Endothelial cell of umbilical vein (primary cell): Measurements from ENCODE around the gene KCNK10. TPM values are rescaled to one million over a fixed set of nuclear protein-coding genes. Genes with fewer than 3 reads are reported as not detected.

Experiments
- BruUV-seq: library from RNA; stranded (reverse); fragments of 400-500 nt; replicated peaks from 2 replicates; lab custom pipeline; 2021; lab: Mats Ljungman, UMichigan
- CTCF ChIA-PET: fragments of 300-600, 350-600 bp; sonication (Branson Sonifier 250); formaldehyde crosslinking; loops from one replicate; lab custom pipeline; 2021; ENCODE audit warnings: antibody characterized with exemption, inconsistent platforms; lab: Charles Lee
- POLR2A ChIA-PET: fragments of 300-600, 350-600 bp; sonication (Branson Sonifier 250); formaldehyde crosslinking; loops from one replicate; lab custom pipeline; 2021; ENCODE audit warnings: antibody characterized with exemption, inconsistent platforms; lab: Charles Lee
- DNase-seq: peaks from one replicate; pipeline ENCODE4 v3.0.0-alpha.2; 2011; ENCODE audit warnings: low read depth, low spot score
- FAIRE-seq: peaks from 2 replicates; lab custom pipeline; 2011; peaks lifted over from hg19 to GRCh38; lab: Jason Lieb, UNC
- H2AFZ ChIP-seq: 2 replicates; pipeline ENCODE4 v1.6.0; 2012; ENCODE audit warnings: low read depth, low read length, control low read depth, inconsistent platforms
- H3K27ac ChIP-seq: 2 replicates; pipeline ENCODE4 v1.5.1; 2011; ENCODE audit warnings: low read depth, mild to moderate bottlenecking, control low read depth, low read length, moderate library complexity; ENCODE audit not compliant: insufficient read depth
- H3K27me3 ChIP-seq, 2 experiments: 2 replicates each; pipeline versions ENCODE4 v1.6.0 to v1.6.1; 2011; ENCODE audit warnings: low read length in 2 of 2, mixed read lengths in 1 of 2; ENCODE audit not compliant: control insufficient read depth in 2 of 2, insufficient read depth in 2 of 2
- H3K36me3 ChIP-seq, 2 experiments: 2 replicates in 1 of 2; 3 replicates in 1 of 2; pipeline ENCODE4 v1.5.1; 2011; ENCODE audit warnings: low read length in 2 of 2, mild to moderate bottlenecking in 1 of 2, moderate library complexity in 1 of 2; ENCODE audit not compliant: control insufficient read depth in 2 of 2, insufficient read depth in 2 of 2; ENCODE audit errors: extremely low read depth in 1 of 2
- H3K4me1 ChIP-seq: 3 replicates; pipeline ENCODE4 v1.5.1; 2011; ENCODE audit warnings: mild to moderate bottlenecking, low read length; ENCODE audit not compliant: control insufficient read depth, insufficient read depth; ENCODE audit errors: extremely low read depth
- H3K4me2 ChIP-seq: 2 replicates; pipeline ENCODE4 v1.6.1; 2011; ENCODE audit warnings: low read length, control low read depth, mixed read lengths; ENCODE audit not compliant: insufficient read depth
- H3K4me3 ChIP-seq, 3 experiments: fragments of 200-600 bp in 1 of 3; sonication (generic), shearing (Covaris generic) in 1 of 3; replicated peaks in 1 of 3; 2 replicates each; pipeline ENCODE4 v1.5.1; 2011 to 2016; ENCODE audit warnings: control low read depth in 3 of 3, low read length in 3 of 3, mild to moderate bottlenecking in 2 of 3, inconsistent platforms in 1 of 3, low read depth in 1 of 3, moderate library complexity in 1 of 3; ENCODE audit not compliant: insufficient read depth in 1 of 3
- H3K79me2 ChIP-seq: 2 replicates; pipeline ENCODE4 v1.6.0; 2012; ENCODE audit warnings: low read length, inconsistent platforms; ENCODE audit not compliant: control insufficient read depth, insufficient read depth
- H3K9ac ChIP-seq: replicated peaks from 2 replicates; pipeline ENCODE3; 2011; ENCODE audit warnings: low read length, control low read depth; ENCODE audit not compliant: insufficient read depth; ENCODE audit errors: extremely low read depth
- H3K9me1 ChIP-seq: replicated peaks from 3 replicates; pipeline ENCODE4 v1.6.0; 2011; ENCODE audit warnings: mild to moderate bottlenecking, low read length; ENCODE audit not compliant: control insufficient read depth, insufficient read depth; ENCODE audit errors: extremely low read depth
- H3K9me3 ChIP-seq: replicated peaks from 2 replicates; pipeline ENCODE4 v1.5.1; 2012; ENCODE audit warnings: low read length, inconsistent platforms; ENCODE audit not compliant: control insufficient read depth, insufficient read depth
- H4K20me1 ChIP-seq: replicated peaks from 2 replicates; pipeline ENCODE3; 2011; ENCODE audit warnings: mild to moderate bottlenecking, low read length; ENCODE audit not compliant: control insufficient read depth, insufficient read depth; ENCODE audit errors: extremely low read depth
- EZH2 ChIP-seq: IDR thresholded peaks from 2 replicates; pipeline ENCODE4 v1.6.1; 2012; ENCODE audit warnings: borderline replicate concordance, low read depth, mild to moderate bottlenecking, moderate library complexity, low read length, inconsistent platforms; ENCODE audit not compliant: severe bottlenecking
- FOS ChIP-seq: IDR thresholded peaks from 2 replicates; pipeline ENCODE4 v1.6.1; 2011; ENCODE audit warnings: mild to moderate bottlenecking, low read length, moderate library complexity, borderline replicate concordance; ENCODE audit not compliant: insufficient read depth
- GATA2 ChIP-seq: IDR thresholded peaks from 2 replicates; pipeline ENCODE4 v1.7.0; 2011; ENCODE audit warnings: low read depth, mild to moderate bottlenecking, moderate library complexity, mixed read lengths, low read length; ENCODE audit not compliant: insufficient read length, insufficient read depth
- JUN ChIP-seq: IDR thresholded peaks from 2 replicates; pipeline ENCODE4 v1.6.1; 2011; ENCODE audit warnings: borderline replicate concordance, low read depth; ENCODE audit not compliant: insufficient read length, insufficient read depth
- MAX ChIP-seq: IDR thresholded peaks from 2 replicates; pipeline ENCODE4 v1.6.1; 2011; ENCODE audit not compliant: insufficient read depth, insufficient read length
- MYC ChIP-seq: IDR thresholded peaks from one replicate; pipeline ENCODE4 v1.6.1; 2011; ENCODE audit warnings: mild to moderate bottlenecking, low read depth, low read length
- POLR2A ChIP-seq: IDR thresholded peaks from 2 replicates; pipeline ENCODE4 v1.6.1; 2012; ENCODE audit warnings: low read depth, mild to moderate bottlenecking, control low read depth, low read length
- POLR2AphosphoS5 ChIP-seq: IDR thresholded peaks from 2 replicates; pipeline ENCODE4 v1.6.1; 2012; ENCODE audit warnings: low read depth, mild to moderate bottlenecking, control low read depth, low read length, moderate library complexity; ENCODE audit not compliant: insufficient read depth
- dilution Hi-C: fragments of 300-500 bp; cut with MboI; formaldehyde crosslinking; loops from one replicate; pipeline ENCODE4 v1.15.0; 2019; ENCODE audit warnings: low sequenced_read_pairs; ENCODE audit not compliant: extremely low pct_ligation_motif_present
- intact Hi-C: fragments of 100-400 bp; cut with micrococcal nuclease; formaldehyde crosslinking; loops from one replicate; pipeline ENCODE4 v1.10.0; 2022
- polyA plus RNA-seq, 4 experiments: library from polyadenylated mRNA; depleted of rRNA in 3 of 4; stranded (reverse) in 3 of 4; unstranded in 1 of 4; fragments of >200 nt; gene quantifications; 2 replicates each; pipeline versions ENCODE4 v1.2.1 to v1.2.3, GENCODE V29; 2011 to 2012; ENCODE audit warnings: missing spikeins in 1 of 4
- total RNA-seq: library from RNA; stranded (reverse); gene quantifications from 2 replicates; pipeline ENCODE4 v1.2.3, GENCODE V29; 2021
- TF ChIP-seq, protein P1 (sequence below), 2 donors: IDR thresholded peaks; 1 replicate in 1 of 2; 2 replicates in 1 of 2; pipeline ENCODE4 v1.5.1; 2011; ENCODE audit warnings: low read length in 2 of 2, mild to moderate bottlenecking in 2 of 2, moderate library complexity in 2 of 2, control low read depth in 1 of 2, inconsistent platforms in 1 of 2, low read depth in 1 of 2; ENCODE audit not compliant: insufficient read depth in 1 of 2; ENCODE audit errors: extremely low read depth in 1 of 2

The KCNK10 gene
- total and polyA plus RNA-seq, 2 donors (not counting 3 experiments of a cell fraction or from before 2014, with no cell fraction given) = not detected

- dilution Hi-C loops (no loop called here), intact Hi-C loops (no loop called here)
- no peaks in the 10 kb centered on the region for H4K20me1 ChIP-seq
- no peak for DNase-seq
- no peaks in the 10 kb centered on the region for H3K27me3 ChIP-seq
- no peak overlapping the region for H3K27ac ChIP-seq
- no TSS peak for BruUV-seq
- no peaks in the 10 kb centered on the region for H3K9me3 ChIP-seq
- ChIA-PET CTCF (no interaction called here), POLR2A (no interaction called here)
- no peak for TF ChIP-seq EZH2
- no peak for TF ChIP-seq GATA2
- no peak for TF ChIP-seq JUN
- TF ChIP-seq FOS = no peak
- TF ChIP-seq, protein P1, sequence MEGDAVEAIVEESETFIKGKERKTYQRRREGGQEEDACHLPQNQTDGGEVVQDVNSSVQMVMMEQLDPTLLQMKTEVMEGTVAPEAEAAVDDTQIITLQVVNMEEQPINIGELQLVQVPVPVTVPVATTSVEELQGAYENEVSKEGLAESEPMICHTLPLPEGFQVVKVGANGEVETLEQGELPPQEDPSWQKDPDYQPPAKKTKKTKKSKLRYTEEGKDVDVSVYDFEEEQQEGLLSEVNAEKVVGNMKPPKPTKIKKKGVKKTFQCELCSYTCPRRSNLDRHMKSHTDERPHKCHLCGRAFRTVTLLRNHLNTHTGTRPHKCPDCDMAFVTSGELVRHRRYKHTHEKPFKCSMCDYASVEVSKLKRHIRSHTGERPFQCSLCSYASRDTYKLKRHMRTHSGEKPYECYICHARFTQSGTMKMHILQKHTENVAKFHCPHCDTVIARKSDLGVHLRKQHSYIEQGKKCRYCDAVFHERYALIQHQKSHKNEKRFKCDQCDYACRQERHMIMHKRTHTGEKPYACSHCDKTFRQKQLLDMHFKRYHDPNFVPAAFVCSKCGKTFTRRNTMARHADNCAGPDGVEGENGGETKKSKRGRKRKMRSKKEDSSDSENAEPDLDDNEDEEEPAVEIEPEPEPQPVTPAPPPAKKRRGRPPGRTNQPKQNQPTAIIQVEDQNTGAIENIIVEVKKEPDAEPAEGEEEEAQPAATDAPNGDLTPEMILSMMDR (IDR thresholded peaks at IDR 0.05; ENCODE audit: extremely low read depth in 1 of 2, insufficient read depth in 1 of 2, low read depth in 1 of 2, low read length in 2 of 2) = no peak
- TF ChIP-seq MYC = no peak
- no peak for TF ChIP-seq POLR2A
- no peak for TF ChIP-seq POLR2AphosphoS5
- no peak for TF ChIP-seq MAX
- H3K79me2 ChIP-seq = no peaks in the 10 kb centered on the region
- H3K9ac ChIP-seq = no peak overlapping the region
- no peak for FAIRE-seq
- H3K4me3 ChIP-seq = no peak overlapping the region
- H3K36me3 ChIP-seq = no peaks in the 10 kb centered on the region
- H3K4me1 ChIP-seq = no peaks in the 10 kb centered on the region
- H3K9me1 ChIP-seq = no peaks in the 10 kb centered on the region
- no peak overlapping the region for H2AFZ ChIP-seq
- H3K4me2 ChIP-seq = no peak overlapping the region
These were observed 13.0 kb downstream of the KCNK10 start for GRCh38 chr14:88310021-88310420.
